ENCODE measurements around the gene TEX29.

- TF ChIP-seq RFX5 (IDR thresholded peaks at IDR 0.05; ENCODE audit: low read depth, low read length) (no peak), POLR2A (IDR thresholded peaks at IDR 0.05; ENCODE audit: low read depth, low read length) (no peak)
- TF ChIP-seq, protein P1, sequence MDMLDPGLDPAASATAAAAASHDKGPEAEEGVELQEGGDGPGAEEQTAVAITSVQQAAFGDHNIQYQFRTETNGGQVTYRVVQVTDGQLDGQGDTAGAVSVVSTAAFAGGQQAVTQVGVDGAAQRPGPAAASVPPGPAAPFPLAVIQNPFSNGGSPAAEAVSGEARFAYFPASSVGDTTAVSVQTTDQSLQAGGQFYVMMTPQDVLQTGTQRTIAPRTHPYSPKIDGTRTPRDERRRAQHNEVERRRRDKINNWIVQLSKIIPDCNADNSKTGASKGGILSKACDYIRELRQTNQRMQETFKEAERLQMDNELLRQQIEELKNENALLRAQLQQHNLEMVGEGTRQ (IDR thresholded peaks at IDR 0.05; ENCODE audit: low read depth, low read length): no peak
These were observed 22.9 kb downstream of the TEX29 start for GRCh38 chr13:111343186-111343805.

Measured in IMR-90 (cell line).